Activated T-cell treated with anti-CD3 and anti-CD28 coated beads for 4 hours (primary cell): ENCODE results near the gene ITPRIP.

Experiments
- DNase-seq: peaks from one replicate; pipeline ENCODE4 v3.0.0-alpha.2; 2020

The ITPRIP gene

GRCh38 chr10:104337985-104338735 lies at the start of gene ITPRIP:
ITPRIP (minus strand) TSS chr10:104338465; CDS start chr10:104316051, 22,414 bp downstream.
- no peak for DNase-seq

GRCh38 chr10:104387130-104387888 lies 49.0 kb upstream of the ITPRIP start:
- DNase-seq = no peak

GRCh38 chr10:104380336-104380735 lies 42.1 kb upstream of the ITPRIP start:
- DNase-seq = no peak

- no peak for DNase-seq
Measured at GRCh38 chr10:104376784-104377300, 38.6 kb upstream of the ITPRIP start.

GRCh38 chr10:104374591-104374990 lies 36.3 kb upstream of the ITPRIP start:
- DNase-seq = no peak

- no peak for DNase-seq
Measured at GRCh38 chr10:104371753-104372152, 33.5 kb upstream of the ITPRIP start.

GRCh38 chr10:104368381-104368780 lies 30.1 kb upstream of the ITPRIP start:
- no peak for DNase-seq

GRCh38 chr10:104367904-104368303 lies 29.6 kb upstream of the ITPRIP start:
- DNase-seq = no peak

- DNase-seq = no peak
Measured at GRCh38 chr10:104359811-104360210, 21.5 kb upstream of the ITPRIP start.

- peak; percentile 88 for DNase-seq
Measured at GRCh38 chr10:104353325-104354048, 15.2 kb upstream of the ITPRIP start, which contains the start of gene CFAP58. CFAP58 (plus strand) TSS chr10:104353833; CDS start chr10:104353898, 65 bp downstream.

GRCh38 chr10:104351919-104352318 lies 13.7 kb upstream of the ITPRIP start:
- no peak for DNase-seq

GRCh38 chr10:104351061-104351702 lies 12.9 kb upstream of the ITPRIP start:
- no peak for DNase-seq

- no peak for DNase-seq
Measured at GRCh38 chr10:104350127-104350635, 11.9 kb upstream of the ITPRIP start.

GRCh38 chr10:104349623-104350126 lies 11.4 kb upstream of the ITPRIP start:
- no peak for DNase-seq

GRCh38 chr10:104348601-104349000 lies 10.3 kb upstream of the ITPRIP start:
- no peak for DNase-seq

GRCh38 chr10:104347295-104348045 lies 9.2 kb upstream of the ITPRIP start:
- no peak for DNase-seq

GRCh38 chr10:104345941-104346340 lies 7.7 kb upstream of the ITPRIP start:
- no peak for DNase-seq

GRCh38 chr10:104345515-104345914 lies 7.2 kb upstream of the ITPRIP start:
- no peak for DNase-seq

GRCh38 chr10:104344219-104344618 lies 6.0 kb upstream of the ITPRIP start:
- DNase-seq = no peak

GRCh38 chr10:104342941-104343411 lies 4.7 kb upstream of the ITPRIP start:
- no peak for DNase-seq

- DNase-seq = no peak
Measured at GRCh38 chr10:104340641-104341040, 2.4 kb upstream of the ITPRIP start.
